Stomach (tissue), 4 donors: ENCODE measurements around the gene NPIPB6.

Experiments used
- EP300 ChIP-seq: sonication (generic); formaldehyde crosslinking; IDR thresholded peaks from one replicate; pipeline ENCODE4 v1.6.1; 2017; ENCODE audit warnings: antibody characterized with exemption
- POLR2A ChIP-seq, 4 donors: fragments of 450-650 bp; IDR thresholded peaks; one replicate each; pipeline ENCODE4 v1.6.1; 2016; ENCODE audit warnings: antibody characterized with exemption in 4 of 4, control low read depth in 2 of 4, mild to moderate bottlenecking in 1 of 4, moderate library complexity in 1 of 4
- POLR2AphosphoS5 ChIP-seq, 3 donors: sonication (generic); formaldehyde crosslinking; IDR thresholded peaks; one replicate each; pipeline ENCODE4 v1.6.1; 2016; ENCODE audit warnings: antibody characterized with exemption in 3 of 3
- TF ChIP-seq, protein P1 (sequence below), 7 experiments: fragments of 450-650 bp in 4 of 7; fragments of 200-600 bp in 3 of 7; sonication (generic) in 3 of 7; IDR thresholded peaks; one replicate each; pipeline ENCODE4 v1.5.1; 2016 to 2019; ENCODE audit warnings: antibody characterized with exemption in 7 of 7, control low read depth in 2 of 7, mild to moderate bottlenecking in 1 of 7

GRCh38 chr16:28303132-28303531, 60.2 kb downstream of the NPIPB6 start:
- no peak for TF ChIP-seq POLR2A (IDR thresholded peaks at IDR 0.05)
- TF ChIP-seq, protein P1, sequence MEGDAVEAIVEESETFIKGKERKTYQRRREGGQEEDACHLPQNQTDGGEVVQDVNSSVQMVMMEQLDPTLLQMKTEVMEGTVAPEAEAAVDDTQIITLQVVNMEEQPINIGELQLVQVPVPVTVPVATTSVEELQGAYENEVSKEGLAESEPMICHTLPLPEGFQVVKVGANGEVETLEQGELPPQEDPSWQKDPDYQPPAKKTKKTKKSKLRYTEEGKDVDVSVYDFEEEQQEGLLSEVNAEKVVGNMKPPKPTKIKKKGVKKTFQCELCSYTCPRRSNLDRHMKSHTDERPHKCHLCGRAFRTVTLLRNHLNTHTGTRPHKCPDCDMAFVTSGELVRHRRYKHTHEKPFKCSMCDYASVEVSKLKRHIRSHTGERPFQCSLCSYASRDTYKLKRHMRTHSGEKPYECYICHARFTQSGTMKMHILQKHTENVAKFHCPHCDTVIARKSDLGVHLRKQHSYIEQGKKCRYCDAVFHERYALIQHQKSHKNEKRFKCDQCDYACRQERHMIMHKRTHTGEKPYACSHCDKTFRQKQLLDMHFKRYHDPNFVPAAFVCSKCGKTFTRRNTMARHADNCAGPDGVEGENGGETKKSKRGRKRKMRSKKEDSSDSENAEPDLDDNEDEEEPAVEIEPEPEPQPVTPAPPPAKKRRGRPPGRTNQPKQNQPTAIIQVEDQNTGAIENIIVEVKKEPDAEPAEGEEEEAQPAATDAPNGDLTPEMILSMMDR (IDR thresholded peaks at IDR 0.05): no peak
- no peak for TF ChIP-seq POLR2AphosphoS5 (IDR thresholded peaks at IDR 0.05)
- TF ChIP-seq EP300: no peak
